AG09319 (cell line): ENCODE data around the gene PEX6.
A peak's percentile ranks its signal among the peaks of the same experiment; 100 is the strongest.

Source experiments
- DNase-seq: peaks from one replicate; pipeline ENCODE4 v3.0.0-alpha.2; 2010; ENCODE audit warnings: low read depth; ENCODE audit errors: extremely low read depth
- TF ChIP-seq, protein P1 (sequence below): IDR thresholded peaks from 2 replicates; pipeline ENCODE4 v1.5.1; 2011; ENCODE audit warnings: low read depth, mild to moderate bottlenecking, inconsistent platforms, low read length, moderate library complexity

PEX6 gene, protein sequence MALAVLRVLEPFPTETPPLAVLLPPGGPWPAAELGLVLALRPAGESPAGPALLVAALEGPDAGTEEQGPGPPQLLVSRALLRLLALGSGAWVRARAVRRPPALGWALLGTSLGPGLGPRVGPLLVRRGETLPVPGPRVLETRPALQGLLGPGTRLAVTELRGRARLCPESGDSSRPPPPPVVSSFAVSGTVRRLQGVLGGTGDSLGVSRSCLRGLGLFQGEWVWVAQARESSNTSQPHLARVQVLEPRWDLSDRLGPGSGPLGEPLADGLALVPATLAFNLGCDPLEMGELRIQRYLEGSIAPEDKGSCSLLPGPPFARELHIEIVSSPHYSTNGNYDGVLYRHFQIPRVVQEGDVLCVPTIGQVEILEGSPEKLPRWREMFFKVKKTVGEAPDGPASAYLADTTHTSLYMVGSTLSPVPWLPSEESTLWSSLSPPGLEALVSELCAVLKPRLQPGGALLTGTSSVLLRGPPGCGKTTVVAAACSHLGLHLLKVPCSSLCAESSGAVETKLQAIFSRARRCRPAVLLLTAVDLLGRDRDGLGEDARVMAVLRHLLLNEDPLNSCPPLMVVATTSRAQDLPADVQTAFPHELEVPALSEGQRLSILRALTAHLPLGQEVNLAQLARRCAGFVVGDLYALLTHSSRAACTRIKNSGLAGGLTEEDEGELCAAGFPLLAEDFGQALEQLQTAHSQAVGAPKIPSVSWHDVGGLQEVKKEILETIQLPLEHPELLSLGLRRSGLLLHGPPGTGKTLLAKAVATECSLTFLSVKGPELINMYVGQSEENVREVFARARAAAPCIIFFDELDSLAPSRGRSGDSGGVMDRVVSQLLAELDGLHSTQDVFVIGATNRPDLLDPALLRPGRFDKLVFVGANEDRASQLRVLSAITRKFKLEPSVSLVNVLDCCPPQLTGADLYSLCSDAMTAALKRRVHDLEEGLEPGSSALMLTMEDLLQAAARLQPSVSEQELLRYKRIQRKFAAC

DNA sequence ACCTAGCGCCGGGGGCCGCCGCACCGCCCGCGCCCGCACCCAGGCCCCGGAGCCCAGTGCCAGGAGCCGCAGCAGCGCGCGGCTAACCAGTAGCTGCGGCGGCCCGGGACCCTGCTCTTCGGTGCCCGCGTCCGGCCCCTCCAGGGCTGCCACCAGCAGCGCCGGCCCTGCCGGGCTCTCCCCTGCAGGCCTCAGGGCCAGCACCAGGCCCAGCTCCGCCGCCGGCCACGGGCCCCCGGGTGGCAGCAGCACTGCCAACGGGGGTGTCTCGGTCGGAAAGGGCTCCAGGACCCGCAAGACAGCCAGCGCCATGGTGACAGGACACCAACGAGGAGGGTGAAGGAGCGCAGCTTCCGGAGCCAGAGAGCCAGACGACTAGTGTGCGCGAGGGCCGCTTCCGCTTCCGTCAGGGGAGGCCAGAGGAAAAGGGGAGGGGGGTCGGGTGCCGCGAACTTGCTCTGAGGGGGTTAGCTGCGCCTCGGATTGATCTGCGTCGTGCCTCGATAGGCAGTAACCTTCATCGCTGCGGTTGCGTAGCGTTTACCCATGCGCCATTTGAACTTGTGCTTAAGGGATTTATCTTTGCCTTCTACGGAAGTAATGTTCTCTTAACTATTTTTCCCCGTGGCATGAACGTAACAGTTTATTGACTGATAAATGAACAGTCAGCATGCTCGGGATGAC, at the start of gene PEX6:
Gene PEX6, minus strand, starts transcription at position 343 of the 684 bp plus-strand sequence. Its CDS starts 31 bp downstream, at position 312.
- DNase-seq = peak; percentile 40
- TF ChIP-seq, protein P1, sequence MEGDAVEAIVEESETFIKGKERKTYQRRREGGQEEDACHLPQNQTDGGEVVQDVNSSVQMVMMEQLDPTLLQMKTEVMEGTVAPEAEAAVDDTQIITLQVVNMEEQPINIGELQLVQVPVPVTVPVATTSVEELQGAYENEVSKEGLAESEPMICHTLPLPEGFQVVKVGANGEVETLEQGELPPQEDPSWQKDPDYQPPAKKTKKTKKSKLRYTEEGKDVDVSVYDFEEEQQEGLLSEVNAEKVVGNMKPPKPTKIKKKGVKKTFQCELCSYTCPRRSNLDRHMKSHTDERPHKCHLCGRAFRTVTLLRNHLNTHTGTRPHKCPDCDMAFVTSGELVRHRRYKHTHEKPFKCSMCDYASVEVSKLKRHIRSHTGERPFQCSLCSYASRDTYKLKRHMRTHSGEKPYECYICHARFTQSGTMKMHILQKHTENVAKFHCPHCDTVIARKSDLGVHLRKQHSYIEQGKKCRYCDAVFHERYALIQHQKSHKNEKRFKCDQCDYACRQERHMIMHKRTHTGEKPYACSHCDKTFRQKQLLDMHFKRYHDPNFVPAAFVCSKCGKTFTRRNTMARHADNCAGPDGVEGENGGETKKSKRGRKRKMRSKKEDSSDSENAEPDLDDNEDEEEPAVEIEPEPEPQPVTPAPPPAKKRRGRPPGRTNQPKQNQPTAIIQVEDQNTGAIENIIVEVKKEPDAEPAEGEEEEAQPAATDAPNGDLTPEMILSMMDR = no peak

DNA sequence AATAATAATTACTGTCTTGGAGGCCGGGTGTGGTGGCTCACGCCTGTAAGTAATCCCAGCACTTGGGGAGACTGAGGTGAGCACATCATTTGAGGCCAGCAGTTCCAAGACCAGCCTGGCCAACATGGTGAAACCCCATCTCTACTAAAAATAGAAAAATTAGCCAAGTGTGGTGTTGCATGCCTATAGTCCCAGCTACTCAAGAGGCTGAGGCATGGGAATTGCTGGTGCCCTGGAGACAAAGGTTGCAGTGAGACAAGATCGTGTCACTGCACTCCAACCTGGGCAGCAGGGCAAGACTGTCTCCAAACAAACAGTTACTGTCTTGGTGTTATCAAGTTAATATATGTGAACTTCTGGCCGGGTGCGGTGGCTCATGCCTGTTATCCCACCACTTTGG, 47.4 kb upstream of the PEX6 start:
- TF ChIP-seq, protein P1 = no peak
- DNase-seq = no peak

DNA sequence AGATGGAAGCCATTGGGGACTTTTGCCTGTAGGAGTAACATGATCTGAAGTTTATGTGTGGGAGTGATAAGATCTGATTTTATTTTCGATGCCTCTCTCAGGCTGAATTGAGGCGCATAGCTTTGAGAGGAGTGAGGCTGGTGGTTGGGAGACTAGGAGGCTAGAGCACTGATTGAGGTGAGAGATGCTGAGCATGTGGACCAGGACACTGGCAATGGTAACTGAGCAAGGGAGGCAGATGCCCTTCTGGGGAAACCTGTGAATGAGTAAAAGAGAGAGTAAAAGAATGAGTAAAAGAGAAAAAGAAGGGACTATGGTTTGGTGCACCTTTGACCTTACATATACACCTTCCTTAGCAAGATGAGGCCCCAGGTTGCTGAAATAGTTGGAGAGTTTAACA, 45.5 kb upstream of the PEX6 start:
- no peak for DNase-seq
- TF ChIP-seq, protein P1 = no peak

DNA sequence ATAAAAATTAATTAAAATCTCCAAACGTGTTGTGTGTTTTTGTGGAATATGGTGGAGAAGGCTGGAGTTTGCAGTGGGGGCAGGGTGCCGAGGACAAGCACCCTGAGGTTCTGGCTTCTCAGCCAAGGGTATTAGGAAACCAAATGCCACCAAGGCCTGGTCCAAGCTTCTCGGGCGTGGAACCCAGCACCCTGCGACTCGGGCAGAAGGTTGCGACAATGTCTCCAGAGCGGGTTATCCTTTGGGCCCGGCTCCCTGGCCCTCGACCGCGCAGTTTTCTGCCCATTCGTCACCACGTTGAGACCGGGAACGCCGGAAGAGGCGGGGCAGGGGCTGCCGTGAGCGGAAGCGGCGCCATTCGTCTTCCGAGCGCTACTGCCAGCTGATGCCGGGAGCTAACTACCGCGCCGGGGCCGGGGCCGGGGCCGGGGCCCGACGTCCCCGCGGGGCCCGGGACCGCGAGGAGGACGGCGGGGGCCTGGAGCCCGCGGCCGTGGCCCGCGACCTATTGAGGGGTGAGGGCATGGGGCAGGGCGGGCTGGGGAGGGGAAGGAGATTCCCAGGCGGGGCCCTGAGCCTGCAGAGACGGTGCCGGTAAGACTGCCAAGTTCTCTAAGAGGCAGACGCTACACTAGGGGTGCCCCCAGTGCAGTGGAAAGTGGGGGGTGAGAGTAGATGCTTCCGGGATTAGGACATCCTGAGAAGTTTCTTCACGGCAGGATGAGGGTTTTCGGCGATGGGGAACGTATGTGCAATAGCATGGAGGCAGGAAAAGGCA, 42.5 kb upstream of the PEX6 start, which contains the start of gene RRP36:
Gene RRP36, plus strand, starts transcription at position 354 of the 778 bp plus-strand sequence. Its CDS starts 32 bp downstream, at position 386.
- DNase-seq = no peak
- TF ChIP-seq, protein P1 = no peak

DNA sequence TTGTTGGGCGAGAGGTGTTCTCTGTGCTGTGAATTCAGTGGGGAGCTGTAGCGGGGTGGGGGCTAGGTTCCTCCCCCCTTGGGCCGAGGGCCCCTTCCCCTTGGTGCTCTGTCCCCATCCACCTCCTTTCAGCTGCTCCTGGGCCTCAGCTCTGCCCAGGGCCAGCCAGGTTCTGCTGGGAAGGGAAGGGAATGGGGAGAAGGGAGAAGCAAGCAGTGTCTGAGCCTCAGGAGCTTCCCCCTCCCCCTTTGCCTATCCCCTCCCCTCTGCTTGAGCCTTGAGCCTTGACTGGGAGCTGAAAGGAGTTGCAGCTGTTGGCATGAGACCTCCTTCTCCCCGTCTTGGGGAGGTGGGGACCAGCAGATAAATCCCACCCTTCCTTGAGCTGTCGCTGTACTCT, 41.9 kb upstream of the PEX6 start:
- no peak for DNase-seq
- TF ChIP-seq, protein P1 = no peak

DNA sequence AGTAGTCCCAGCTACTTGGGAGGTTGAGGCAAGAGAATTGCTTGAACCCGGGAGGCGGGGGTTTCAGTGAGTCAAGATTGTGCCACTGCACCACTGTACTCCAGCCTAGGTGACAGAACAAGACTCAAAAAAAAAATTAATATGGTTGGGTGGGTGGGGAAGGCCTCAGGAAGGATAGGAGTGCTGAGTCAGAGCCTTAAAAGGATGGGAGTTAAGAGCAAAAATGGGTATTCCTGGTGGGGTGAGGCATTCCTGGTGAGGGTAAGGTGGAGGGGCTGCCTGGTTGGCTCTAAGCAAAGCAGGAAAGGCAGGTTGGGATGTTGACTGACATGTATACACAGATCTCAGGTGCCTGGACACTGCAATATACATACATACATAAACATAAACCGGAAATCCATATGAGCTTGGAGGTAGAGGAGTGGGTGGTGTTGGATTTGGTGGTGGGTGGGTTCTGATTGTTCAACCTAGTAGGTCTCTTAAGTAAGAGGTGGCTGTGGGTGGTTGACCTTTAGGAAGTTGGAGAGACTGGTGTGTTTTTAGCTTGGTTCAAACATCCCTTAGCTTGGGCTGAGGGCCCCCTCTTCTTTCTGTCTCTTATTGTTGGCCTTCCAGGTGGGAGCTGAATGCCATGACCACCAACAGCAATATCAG, 41.2 kb upstream of the PEX6 start:
- DNase-seq = no peak
- TF ChIP-seq, protein P1 = no peak
